T-helper 2 cell treated with Interferon-gamma antibody and Interleukin-4, amounts not matched to agents 5 μg/mL and 100 μg/mL, for 36 hours (primary cell): ENCODE data around the gene FOXN1.

Source experiments
- DNase-seq: peaks from one replicate; pipeline ENCODE4 v3.0.0; 2021; ENCODE audit warnings: low spot score
- H3K27ac Mint-ChIP-seq: one replicate; pipeline ENCODE4 v1.8.0; 2021; ENCODE audit warnings: mild to moderate bottlenecking, mixed read lengths
- H3K27me3 Mint-ChIP-seq: one replicate; pipeline ENCODE4 v1.8.0; 2021; ENCODE audit warnings: low read depth, mixed read lengths
- H3K36me3 Mint-ChIP-seq: one replicate; pipeline ENCODE4 v1.8.0; 2021; ENCODE audit warnings: low read depth, mixed read lengths
- H3K4me1 Mint-ChIP-seq: one replicate; pipeline ENCODE4 v1.8.0; 2021; ENCODE audit warnings: low read depth, mixed read lengths
- H3K4me3 Mint-ChIP-seq: one replicate; pipeline ENCODE4 v1.8.0; 2022; ENCODE audit warnings: mild to moderate bottlenecking, moderate library complexity, mixed read lengths
- H3K9me3 Mint-ChIP-seq: one replicate; pipeline ENCODE4 v1.8.0; 2021; ENCODE audit warnings: mixed read lengths

The FOXN1 gene

GRCh38 chr17:28471531-28472342 is 34.4 kb upstream of the FOXN1 start:
- Mint-ChIP-seq H3K4me3 (no peak overlapping the region), H3K27me3 (no peaks in the 10 kb centered on the region), H3K27ac (no peak overlapping the region), H3K36me3 (no peaks in the 10 kb centered on the region), H3K9me3 (no peaks in the 10 kb centered on the region), H3K4me1 (peaks cover 37% of the 10 kb centered on the region)
- no peak for DNase-seq

DNA sequence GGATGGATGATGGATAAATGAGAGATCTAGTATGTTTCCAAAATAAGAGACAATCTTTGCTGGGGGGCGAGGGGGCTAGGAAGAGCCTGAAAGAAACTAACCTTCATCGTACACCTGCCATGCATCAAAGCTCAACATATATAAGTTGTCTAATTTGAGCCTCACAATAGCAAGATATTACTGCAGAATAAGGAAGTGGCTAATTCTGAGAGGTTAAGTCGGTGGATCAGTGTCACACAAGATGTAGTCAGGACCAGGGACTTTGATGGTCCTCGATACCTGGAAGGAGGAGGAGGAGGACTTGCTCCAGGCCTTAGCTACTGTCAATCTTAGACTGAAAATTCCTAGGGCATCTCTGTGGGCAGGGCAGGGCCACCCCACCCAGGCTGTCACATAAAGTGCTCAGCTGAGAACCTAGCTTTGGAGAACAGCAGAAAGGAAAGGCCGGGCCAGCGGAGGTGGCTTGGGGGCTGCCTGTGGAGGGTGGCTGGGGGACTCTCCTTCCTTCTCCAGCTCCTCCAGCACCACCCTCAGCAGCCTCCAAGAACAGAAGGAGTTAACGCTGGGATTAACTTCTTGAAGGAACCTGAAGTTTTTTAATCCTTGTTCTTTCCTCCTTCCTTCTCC is 33.2 kb upstream of the FOXN1 start:
- Mint-ChIP-seq H3K4me3 (no peak overlapping the region), H3K4me1 (peaks cover 27% of the 10 kb centered on the region), H3K27ac (no peak overlapping the region), H3K36me3 (no peaks in the 10 kb centered on the region), H3K9me3 (no peaks in the 10 kb centered on the region), H3K27me3 (no peaks in the 10 kb centered on the region)
- no peak for DNase-seq

GRCh38 chr17:28473542-28473941 is 32.6 kb upstream of the FOXN1 start, which contains the start of gene SLC13A2:
Gene SLC13A2, plus strand, starts transcription at chr17:28473644. Its CDS starts 69 bp downstream, at chr17:28473713.
- no peaks in the 10 kb centered on the region for H3K27me3 Mint-ChIP-seq
- H3K4me1 Mint-ChIP-seq, result peaks cover 25% of the 10 kb centered on the region
- peak within 1 kb of the TSS; percentile 44 for H3K27ac Mint-ChIP-seq
- H3K36me3 Mint-ChIP-seq, result no peaks in the 10 kb centered on the region
- DNase-seq, result no peak
- no peak within 1 kb of the TSS for H3K4me3 Mint-ChIP-seq
- no peaks in the 10 kb centered on the region for H3K9me3 Mint-ChIP-seq

DNA sequence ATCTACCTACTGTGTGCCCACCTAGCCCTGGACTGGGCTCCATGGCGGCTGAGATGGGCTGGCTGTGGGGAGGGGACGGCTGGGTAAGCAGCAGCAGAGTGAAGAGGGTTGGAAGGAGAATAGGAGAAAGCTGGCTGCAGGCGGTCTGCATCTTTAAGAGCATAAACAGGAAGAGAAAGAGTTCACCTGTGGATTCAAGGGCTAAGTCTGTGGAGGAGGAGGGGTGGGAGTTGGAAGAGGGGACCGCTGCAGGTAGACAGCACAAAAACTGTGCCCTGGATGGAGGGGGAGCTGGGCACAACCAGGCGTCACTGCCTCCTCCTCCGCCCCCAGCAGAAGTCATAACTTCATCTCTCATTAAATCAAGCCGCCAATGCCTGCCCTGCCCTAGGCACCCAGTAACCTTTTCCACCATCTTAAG is 32.0 kb upstream of the FOXN1 start:
- H3K9me3 Mint-ChIP-seq, result no peaks in the 10 kb centered on the region
- no peaks in the 10 kb centered on the region for H3K27me3 Mint-ChIP-seq
- no peak for DNase-seq
- H3K4me1 Mint-ChIP-seq, result peaks cover 21% of the 10 kb centered on the region
- H3K4me3 Mint-ChIP-seq, result no peak overlapping the region
- no peaks in the 10 kb centered on the region for H3K36me3 Mint-ChIP-seq
- peak overlapping the region; percentile 44 for H3K27ac Mint-ChIP-seq

DNA sequence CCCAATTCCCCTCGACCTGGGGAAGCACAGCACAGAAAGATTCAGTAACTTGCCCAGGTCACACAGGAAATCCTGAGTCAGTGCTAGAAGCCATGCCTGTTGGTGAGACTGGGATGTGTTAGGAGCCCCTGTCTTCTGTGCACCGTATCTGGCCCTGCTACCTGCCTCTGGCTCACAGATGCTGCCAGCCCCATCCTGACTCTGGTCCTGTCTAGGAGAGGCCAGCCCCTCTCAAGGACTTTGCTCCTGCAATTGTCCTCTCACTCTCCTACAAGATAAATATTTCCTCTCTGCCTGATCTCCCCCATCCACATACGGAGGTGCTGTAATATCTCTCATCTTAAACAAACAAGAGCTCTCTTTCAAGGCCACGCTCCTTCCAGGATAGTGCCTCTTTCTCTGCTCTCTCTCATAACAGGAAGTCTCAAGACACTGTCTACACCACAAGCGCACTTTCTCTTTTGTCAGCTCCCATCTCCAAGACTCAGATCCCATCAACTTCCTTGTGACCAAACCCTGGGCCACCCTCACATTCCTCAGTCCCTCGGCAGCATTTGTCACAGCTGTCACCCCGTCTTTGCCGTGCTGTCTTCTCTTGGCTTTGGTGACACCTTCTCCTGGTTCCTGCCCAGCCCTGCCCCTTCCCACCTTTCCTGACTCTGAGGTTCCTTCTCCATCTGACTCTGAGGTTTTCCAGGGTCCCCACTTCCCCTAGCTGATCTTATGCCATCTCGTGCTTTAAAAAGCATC is 30.8 kb upstream of the FOXN1 start:
- H3K27me3 Mint-ChIP-seq, result no peaks in the 10 kb centered on the region
- peaks cover 17% of the 10 kb centered on the region for H3K4me1 Mint-ChIP-seq
- no peaks in the 10 kb centered on the region for H3K36me3 Mint-ChIP-seq
- H3K4me3 Mint-ChIP-seq, result peak overlapping the region; percentile 0
- H3K27ac Mint-ChIP-seq, result peak overlapping the region; percentile 33
- no peak for DNase-seq
- H3K9me3 Mint-ChIP-seq, result no peaks in the 10 kb centered on the region

- no peaks in the 10 kb centered on the region for H3K27me3 Mint-ChIP-seq
- H3K4me1 Mint-ChIP-seq, result peaks cover 14% of the 10 kb centered on the region
- no peak overlapping the region for H3K27ac Mint-ChIP-seq
- no peaks in the 10 kb centered on the region for H3K36me3 Mint-ChIP-seq
- DNase-seq, result no peak
- H3K4me3 Mint-ChIP-seq, result no peak overlapping the region
- no peaks in the 10 kb centered on the region for H3K9me3 Mint-ChIP-seq
Measured at GRCh38 chr17:28476076-28476865, 29.9 kb upstream of the FOXN1 start.

DNA sequence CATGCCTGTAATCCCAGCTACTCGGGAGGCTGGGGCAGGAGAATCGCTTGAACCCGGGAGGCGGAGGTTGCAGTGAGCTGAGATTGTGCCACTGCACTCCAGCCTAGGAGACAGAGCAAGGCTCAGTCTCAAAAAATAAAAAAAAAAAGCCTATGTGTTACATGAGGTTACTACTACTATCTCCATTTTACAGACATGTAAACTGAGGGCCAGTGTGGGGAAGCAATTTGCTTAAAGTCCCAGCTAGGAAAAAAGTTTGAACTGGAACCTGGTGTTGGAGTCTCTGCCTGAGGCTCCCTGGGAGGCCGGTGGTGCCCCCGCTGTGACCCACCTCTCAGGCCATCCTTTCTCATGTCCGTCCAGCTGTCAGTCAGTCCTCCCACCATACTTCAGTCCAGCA is 28.2 kb upstream of the FOXN1 start:
- Mint-ChIP-seq H3K27ac (no peak overlapping the region), H3K4me3 (no peak overlapping the region), H3K36me3 (no peaks in the 10 kb centered on the region), H3K4me1 (peaks cover 14% of the 10 kb centered on the region), H3K27me3 (peaks cover 3% of the 10 kb centered on the region), H3K9me3 (no peaks in the 10 kb centered on the region)
- no peak for DNase-seq

- no peak for DNase-seq
- peaks cover 3% of the 10 kb centered on the region for H3K27me3 Mint-ChIP-seq
Measured at GRCh38 chr17:28478712-28479615, 27.2 kb upstream of the FOXN1 start.

DNA sequence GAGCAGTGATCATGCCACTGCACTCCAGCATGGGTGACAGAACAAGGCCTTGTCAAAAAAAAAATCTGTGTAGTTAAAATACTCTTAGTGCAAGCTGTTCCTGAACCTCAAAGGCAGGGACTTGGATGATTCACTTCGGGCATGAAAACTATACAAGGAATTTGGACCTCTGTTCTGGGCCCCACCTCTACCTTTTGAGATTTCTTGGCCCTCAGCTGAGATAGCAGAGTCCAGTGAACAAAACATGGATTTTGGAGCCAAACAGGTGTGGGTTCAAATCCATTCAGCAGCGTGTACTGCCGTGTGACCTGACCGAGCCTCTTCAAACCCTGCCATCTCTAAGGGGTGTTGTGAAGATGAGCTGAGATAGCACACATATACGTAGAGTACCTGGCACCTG is 25.9 kb upstream of the FOXN1 start:
- Mint-ChIP-seq H3K27me3 (peaks cover 3% of the 10 kb centered on the region), H3K4me1 (peaks cover 22% of the 10 kb centered on the region), H3K27ac (no peak overlapping the region), H3K36me3 (no peaks in the 10 kb centered on the region), H3K9me3 (no peaks in the 10 kb centered on the region), H3K4me3 (no peak overlapping the region)
- no peak for DNase-seq

More at GRCh38 chr17:28478712-28479615, 27.2 kb upstream of the FOXN1 start:
- Mint-ChIP-seq H3K4me3 (no peak overlapping the region), H3K27ac (no peak overlapping the region), H3K9me3 (no peaks in the 10 kb centered on the region), H3K36me3 (no peaks in the 10 kb centered on the region), H3K4me1 (peaks cover 13% of the 10 kb centered on the region)

DNA sequence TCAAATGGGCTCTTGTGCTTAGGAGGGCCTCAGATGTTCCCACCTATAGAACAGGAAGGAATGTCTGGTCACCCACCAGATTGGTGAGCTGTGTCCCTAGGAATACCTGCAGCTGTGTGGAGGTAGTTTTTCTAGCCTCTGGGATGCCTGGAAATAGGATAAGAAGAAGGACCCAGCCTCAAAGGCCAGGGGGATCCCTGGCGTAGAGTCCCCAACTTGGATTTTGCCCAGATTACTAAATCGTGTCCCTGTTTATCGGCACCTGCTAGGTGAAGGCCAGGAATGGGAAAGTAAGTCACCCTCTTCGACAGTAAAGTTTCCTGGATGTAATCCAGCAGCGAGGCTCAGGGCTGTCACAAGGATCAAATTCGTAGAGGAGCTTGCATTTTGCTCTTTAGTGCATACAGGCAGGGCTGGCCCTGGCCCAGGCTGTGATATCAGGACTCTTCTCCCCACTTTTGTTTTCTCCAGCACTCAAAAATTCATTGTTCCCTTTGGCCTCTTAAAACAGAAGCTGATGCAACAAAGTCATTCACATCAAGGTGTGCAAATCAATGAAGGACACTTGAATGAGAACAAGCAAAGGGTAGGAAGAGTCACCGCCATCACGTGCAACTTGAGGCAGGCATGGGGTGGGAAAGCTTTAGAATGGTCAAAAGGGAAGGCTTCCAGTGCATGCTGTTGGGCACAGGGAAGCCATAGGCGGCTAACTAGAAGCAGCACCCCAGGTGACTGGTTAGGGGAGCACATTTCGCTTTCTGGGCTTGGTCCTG is 25.2 kb upstream of the FOXN1 start:
- Mint-ChIP-seq H3K4me3 (no peak overlapping the region), H3K27me3 (peaks cover 3% of the 10 kb centered on the region), H3K4me1 (peaks cover 15% of the 10 kb centered on the region), H3K9me3 (no peaks in the 10 kb centered on the region), H3K36me3 (no peaks in the 10 kb centered on the region), H3K27ac (no peak overlapping the region)
- no peak for DNase-seq

GRCh38 chr17:28482551-28483199 is 23.5 kb upstream of the FOXN1 start:
- Mint-ChIP-seq H3K4me3 (no peak overlapping the region), H3K4me1 (peaks cover 10% of the 10 kb centered on the region), H3K27me3 (peaks cover 3% of the 10 kb centered on the region), H3K36me3 (no peaks in the 10 kb centered on the region), H3K9me3 (no peaks in the 10 kb centered on the region), H3K27ac (no peak overlapping the region)
- DNase-seq, result no peak

- no peaks in the 10 kb centered on the region for H3K36me3 Mint-ChIP-seq
- no peak for DNase-seq
- no peak overlapping the region for H3K27ac Mint-ChIP-seq
- H3K9me3 Mint-ChIP-seq, result no peaks in the 10 kb centered on the region
- no peak overlapping the region for H3K4me3 Mint-ChIP-seq
- peaks cover 10% of the 10 kb centered on the region for H3K4me1 Mint-ChIP-seq
- peaks cover 3% of the 10 kb centered on the region for H3K27me3 Mint-ChIP-seq
Measured at GRCh38 chr17:28484296-28484695, 21.9 kb upstream of the FOXN1 start.
